OCI-LY3 (cell line): ENCODE measurements around the gene MAGIX.

Experiments used
- CTCF ChIP-seq: fragments of 200-600, 300-600 bp; sonication (generic); IDR thresholded peaks from 2 replicates; pipeline ENCODE4 v1.5.1; 2014; ENCODE audit warnings: antibody characterized with exemption, low read length, low read depth
- EZH2phosphoT487 ChIP-seq: fragments of 200-600 bp; shearing (Covaris generic); IDR thresholded peaks from 2 replicates; pipeline ENCODE4 v1.6.1; 2018; ENCODE audit warnings: antibody characterized with exemption, mixed run types, low read depth

GRCh38 chrX:49206543-49206942, 44.0 kb downstream of the MAGIX start:
- TF ChIP-seq CTCF (no peak), EZH2phosphoT487 (no peak)
